A673 (cell line): Measurements from ENCODE around the gene NUP155.

ENCODE experiments used
- CTCF ChIP-seq: fragments of 300-800, 200-600 bp; sonication (generic); conservative IDR thresholded peaks from 2 replicates; pipeline ENCODE4 v1.5.1; 2017; ENCODE audit warnings: low read depth, mild to moderate bottlenecking, antibody characterized with exemption, low read length, moderate library complexity, mixed read lengths
- EZH2 ChIP-seq: fragments of 200-600 bp; sonication (generic); IDR thresholded peaks from 2 replicates; pipeline ENCODE4 v1.6.1; 2017; ENCODE audit warnings: borderline replicate concordance, low read depth, mild to moderate bottlenecking, mixed read lengths, antibody characterized with exemption, low read length; ENCODE audit not compliant: poor library complexity, severe bottlenecking

- TF ChIP-seq CTCF: no peak
- TF ChIP-seq EZH2: no peak
Observed at GRCh38 chr5:37248970-37249814, 121.7 kb downstream of the NUP155 start, which contains the start of gene CPLANE1.
